HG03460 (cell line): ENCODE data around the gene IL17RE.
"Not testable (repeated sequence)": the region's sequence is repeated elsewhere in the genome, so short reads cannot be mapped to it uniquely, and the experiment has no call there.

Experiments
- ATAC-seq: cut with Tn5 transposase; IDR thresholded peaks from one replicate; pipeline ENCODE4 v1.9.1; 2021; ENCODE audit not compliant: unreplicated experiment

IL17RE gene

GRCh38 chr3:9902372-9903237 is at the start of gene IL17RE:
Gene IL17RE, plus strand, starts transcription at chr3:9902848. Its CDS starts 85 bp downstream, at chr3:9902933.
- no peak for ATAC-seq

- not testable (repeated sequence) for ATAC-seq
Observed at GRCh38 chr3:9854291-9854940, 48.2 kb upstream of the IL17RE start.

- ATAC-seq = no peak
Observed at GRCh38 chr3:9855594-9855993, 47.1 kb upstream of the IL17RE start.

GRCh38 chr3:9859530-9860025 is 43.1 kb upstream of the IL17RE start:
- ATAC-seq = no peak

- ATAC-seq = no peak
Observed at GRCh38 chr3:9861201-9861600, 41.4 kb upstream of the IL17RE start.

- ATAC-seq = no peak
Observed at GRCh38 chr3:9861626-9862130, 41.0 kb upstream of the IL17RE start.

GRCh38 chr3:9862391-9863057 is 40.1 kb upstream of the IL17RE start:
- no peak for ATAC-seq

- no peak for ATAC-seq
Observed at GRCh38 chr3:9863058-9863772, 39.4 kb upstream of the IL17RE start.

- ATAC-seq = no peak
Observed at GRCh38 chr3:9864200-9864927, 38.3 kb upstream of the IL17RE start.

- ATAC-seq = not testable (repeated sequence)
Observed at GRCh38 chr3:9865125-9865637, 37.5 kb upstream of the IL17RE start.

GRCh38 chr3:9866639-9867038 is 36.0 kb upstream of the IL17RE start:
- no peak for ATAC-seq

GRCh38 chr3:9867106-9867505 is 35.5 kb upstream of the IL17RE start:
- no peak for ATAC-seq

- ATAC-seq = no peak
Observed at GRCh38 chr3:9869955-9870354, 32.7 kb upstream of the IL17RE start.

- ATAC-seq = no peak
Observed at GRCh38 chr3:9870978-9871377, 31.7 kb upstream of the IL17RE start.

- not testable (repeated sequence) for ATAC-seq
Observed at GRCh38 chr3:9872067-9872466, 30.6 kb upstream of the IL17RE start.

- ATAC-seq = no peak
Observed at GRCh38 chr3:9875448-9875847, 27.2 kb upstream of the IL17RE start.

- ATAC-seq = not testable (repeated sequence)
Observed at GRCh38 chr3:9876255-9876654, 26.4 kb upstream of the IL17RE start.

GRCh38 chr3:9876991-9877390 is 25.7 kb upstream of the IL17RE start:
- no peak for ATAC-seq

GRCh38 chr3:9878700-9879099 is 23.9 kb upstream of the IL17RE start:
- no peak for ATAC-seq
